Measurements from ENCODE around the gene TMEM19. TPM values are rescaled to one million over a fixed set of nuclear protein-coding genes. Genes with fewer than 3 reads are reported as not detected.

TMEM19 gene
- total and polyA plus RNA-seq, 2 of the 8 experiments (the other 6 are each of a cell fraction or from before 2014, with no cell fraction given), result 12.6 to 19.1 TPM

DNA sequence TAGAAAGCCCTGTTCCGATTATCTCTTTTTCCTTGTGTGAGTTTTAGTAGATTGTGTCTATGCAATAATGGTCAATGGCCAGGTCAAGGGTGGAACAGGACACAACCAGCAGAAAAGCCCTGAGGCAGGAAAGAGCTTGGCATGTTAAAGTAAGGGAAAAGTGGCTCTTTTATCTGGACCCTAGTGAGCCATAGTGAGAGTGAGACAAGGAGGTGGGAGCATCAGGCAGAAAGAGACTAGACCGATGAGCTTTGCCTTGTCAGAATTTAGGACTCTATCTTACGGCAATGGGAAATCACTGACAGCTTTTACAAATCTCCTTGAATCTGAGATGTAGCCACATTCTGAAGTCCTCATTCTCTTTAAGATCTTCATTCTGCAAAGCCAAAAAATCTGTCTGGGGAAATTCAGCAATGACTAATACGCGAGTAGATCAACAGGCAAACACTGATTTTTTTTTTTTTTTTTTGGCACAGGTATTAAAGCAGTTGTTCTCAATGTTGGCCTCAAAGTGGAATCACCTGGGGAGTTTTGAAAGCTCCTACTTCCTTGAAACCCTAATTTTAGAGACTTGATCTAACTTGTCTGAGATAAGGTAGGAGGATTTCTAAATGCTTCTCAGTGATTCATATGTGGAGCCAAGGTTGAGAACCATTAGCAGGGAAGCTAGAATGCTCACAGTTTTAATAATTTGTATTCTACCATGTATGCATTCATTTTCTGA lies 33.9 kb downstream of the TMEM19 start:
- H3K4me3 ChIP-seq (ENCODE audit: extremely low read depth in 1 of 4, insufficient read depth in 2 of 4, low read depth in 3 of 4, low read length in 4 of 4), result no peak overlapping the region
- H2AK5ac ChIP-seq (ENCODE audit: low read depth, low read length), result no peak overlapping the region
- no peak overlapping the region for H4K8ac ChIP-seq (ENCODE audit: extremely low read depth, insufficient read depth, low read length)
- no peak overlapping the region for H3K14ac ChIP-seq (ENCODE audit: insufficient read length)
- H3K79me1 ChIP-seq (ENCODE audit: low read depth, low read length), result no peaks in the 10 kb centered on the region
- no peak overlapping the region for H2BK15ac ChIP-seq (ENCODE audit: low read length)
- ChIA-PET POLR2A (ENCODE audit: partially characterized antibody) (interaction anchor here (1.2 kb wide), 1 partner anchor 30 kb away, joined by 3 read pairs; no protein-coding TSS in a partner anchor), CTCF (ENCODE audit: partially characterized antibody) (interaction anchor here (0.6 to 3.0 kb wide), 6 partner anchors 12 to 1125 kb away, joined by 3 to 12 read pairs (median 4); no protein-coding TSS in a partner anchor)
- no peaks in the 10 kb centered on the region for H3K79me2 ChIP-seq (ENCODE audit: control insufficient read depth in 1 of 2, insufficient read depth in 2 of 2, low read length in 2 of 2)
- H3K9me3 ChIP-seq (ENCODE audit: insufficient read depth in 2 of 2, low read depth in 1 of 2, low read length in 1 of 2), result no peaks in the 10 kb centered on the region
- H3K56ac ChIP-seq (replicated peaks; ENCODE audit: insufficient read length, low read depth, low read length), result no peak overlapping the region
- no peak overlapping the region for H2BK120ac ChIP-seq (replicated peaks; ENCODE audit: low read depth, low read length)
- no peak overlapping the region for H4K5ac ChIP-seq (ENCODE audit: insufficient read length, low read depth, low read length)
- H3K27ac ChIP-seq (ENCODE audit: low read depth, low read length), result no peak overlapping the region
- no peaks in the 10 kb centered on the region for H3K4me1 ChIP-seq (replicated peaks in 1 of 4; ENCODE audit: control insufficient read depth in 3 of 4, insufficient read depth in 4 of 4, low read length in 3 of 4)
- H3K18ac ChIP-seq (ENCODE audit: extremely low read depth, low read length), result no peak overlapping the region
- no peak overlapping the region for H2BK20ac ChIP-seq (ENCODE audit: low read length)
- no peaks in the 10 kb centered on the region for H3K27me3 ChIP-seq (replicated peaks in 1 of 4; ENCODE audit: control insufficient read depth in 3 of 4, extremely low read depth in 1 of 4, insufficient read depth in 3 of 4, low read length in 3 of 4)
- H3K9ac ChIP-seq (replicated peaks in 1 of 4; ENCODE audit: extremely low read depth in 1 of 4, low read depth in 3 of 4, low read length in 3 of 4), result no peak overlapping the region
- H2BK5ac ChIP-seq (ENCODE audit: low read depth, low read length), result no peak overlapping the region
- H3K36me3 ChIP-seq (ENCODE audit: control insufficient read depth in 2 of 4, insufficient read depth in 4 of 4, low read length in 3 of 4), result no peaks in the 10 kb centered on the region
- H3K4me2 ChIP-seq (ENCODE audit: insufficient read depth in 1 of 2, low read depth in 2 of 2, low read length in 2 of 2), result no peak overlapping the region
- no peak overlapping the region for H3K4ac ChIP-seq (replicated peaks; ENCODE audit: insufficient read length, low read depth, low read length)
- H3K23me2 ChIP-seq (ENCODE audit: low read depth, low read length), result no peaks in the 10 kb centered on the region
- WGBS, 2 experiments (ENCODE audit: extremely low coverage in 1 of 2, insufficient coverage in 1 of 2, insufficient read length in 1 of 2, insufficient replicate concordance in 2 of 2, low coverage in 1 of 2, low lambda C conversion rate in 2 of 2, missing lambda C conversion rate in 1 of 2), result 96% methylated on average over 5 of the region's 5 CpGs; no CpG with 5 or more reads in 1 of the 2 experiments
- no peak overlapping the region for H3K23ac ChIP-seq (ENCODE audit: insufficient read length)
- no peak for DNase-seq (ENCODE audit: low read depth in 1 of 2, low spot score in 2 of 2)
- no peak for FAIRE-seq
- no peak overlapping the region for H2AFZ ChIP-seq (ENCODE audit: low read length)
- no peaks in the 10 kb centered on the region for H4K20me1 ChIP-seq (replicated peaks in 1 of 2; ENCODE audit: control insufficient read depth in 1 of 2, insufficient read depth in 2 of 2, low read length in 2 of 2)
- no peak overlapping the region for H2BK12ac ChIP-seq (ENCODE audit: low read depth, low read length)
- no peak overlapping the region for H4K91ac ChIP-seq (replicated peaks; ENCODE audit: insufficient read length, low read length)
- no peak for TF ChIP-seq KDM4A (IDR thresholded peaks at IDR 0.05; ENCODE audit: low read depth, low read length, severe bottlenecking)
- TF ChIP-seq BCL11A (IDR thresholded peaks at IDR 0.05; ENCODE audit: low read depth in 2 of 2, low read length in 2 of 2), result no peak
- no peak for TF ChIP-seq RAD21 (IDR thresholded peaks at IDR 0.05 in 1 of 2, conservative IDR thresholded peaks at IDR 0.05 in 1 of 2; ENCODE audit: low read depth in 2 of 2, low read length in 2 of 2)
- TF ChIP-seq EP300 (IDR thresholded peaks at IDR 0.05; ENCODE audit: borderline replicate concordance in 1 of 2, low read depth in 2 of 2, low read length in 2 of 2), result no peak
- TF ChIP-seq BACH1 (IDR thresholded peaks at IDR 0.05; ENCODE audit: low read length), result no peak
- TF ChIP-seq, protein P1, sequence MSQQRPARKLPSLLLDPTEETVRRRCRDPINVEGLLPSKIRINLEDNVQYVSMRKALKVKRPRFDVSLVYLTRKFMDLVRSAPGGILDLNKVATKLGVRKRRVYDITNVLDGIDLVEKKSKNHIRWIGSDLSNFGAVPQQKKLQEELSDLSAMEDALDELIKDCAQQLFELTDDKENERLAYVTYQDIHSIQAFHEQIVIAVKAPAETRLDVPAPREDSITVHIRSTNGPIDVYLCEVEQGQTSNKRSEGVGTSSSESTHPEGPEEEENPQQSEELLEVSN (IDR thresholded peaks at IDR 0.05), result no peak
- no peak for TF ChIP-seq RFX5 (IDR thresholded peaks at IDR 0.05; ENCODE audit: borderline replicate concordance, low read depth, low read length)
- TF ChIP-seq, protein P2, sequence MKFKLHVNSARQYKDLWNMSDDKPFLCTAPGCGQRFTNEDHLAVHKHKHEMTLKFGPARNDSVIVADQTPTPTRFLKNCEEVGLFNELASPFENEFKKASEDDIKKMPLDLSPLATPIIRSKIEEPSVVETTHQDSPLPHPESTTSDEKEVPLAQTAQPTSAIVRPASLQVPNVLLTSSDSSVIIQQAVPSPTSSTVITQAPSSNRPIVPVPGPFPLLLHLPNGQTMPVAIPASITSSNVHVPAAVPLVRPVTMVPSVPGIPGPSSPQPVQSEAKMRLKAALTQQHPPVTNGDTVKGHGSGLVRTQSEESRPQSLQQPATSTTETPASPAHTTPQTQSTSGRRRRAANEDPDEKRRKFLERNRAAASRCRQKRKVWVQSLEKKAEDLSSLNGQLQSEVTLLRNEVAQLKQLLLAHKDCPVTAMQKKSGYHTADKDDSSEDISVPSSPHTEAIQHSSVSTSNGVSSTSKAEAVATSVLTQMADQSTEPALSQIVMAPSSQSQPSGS (IDR thresholded peaks at IDR 0.05; ENCODE audit: low read length), result no peak
- TF ChIP-seq POLR2A (IDR thresholded peaks at IDR 0.05; ENCODE audit: control extremely low read depth in 1 of 2, low read depth in 2 of 2, low read length in 2 of 2), result no peak
- no peak for TF ChIP-seq CREB1 (IDR thresholded peaks at IDR 0.05)

Measured in H1 (cell line).